HG03558 (cell line): ENCODE measurements around the gene NHS.

Experiments used
- ATAC-seq: cut with Tn5 transposase; IDR thresholded peaks from one replicate; pipeline ENCODE4 v1.9.1; 2021; ENCODE audit warnings: moderate number of reproducible peaks; ENCODE audit not compliant: unreplicated experiment; ENCODE audit errors: extremely low read depth

The NHS gene

DNA sequence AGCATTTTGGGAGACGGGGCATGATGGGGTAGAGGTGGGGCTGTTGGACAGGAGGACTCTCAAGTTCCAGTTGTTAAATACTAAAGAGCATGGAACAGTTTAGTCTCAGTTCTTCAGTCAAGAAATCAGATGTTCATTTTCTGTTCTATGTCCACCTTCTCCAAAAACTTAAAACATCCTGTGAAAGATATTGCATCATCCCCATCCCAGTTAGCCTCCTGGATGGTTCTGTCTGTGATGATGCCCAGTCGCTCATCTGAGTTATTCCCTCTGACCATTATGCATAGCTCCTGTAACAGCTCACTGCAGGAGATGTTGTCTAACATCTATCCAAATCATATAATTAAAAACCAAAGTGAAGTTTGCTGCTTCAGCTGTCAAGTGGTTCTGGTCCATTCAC lies 330.2 kb downstream of the NHS start:
- no peak for ATAC-seq

DNA sequence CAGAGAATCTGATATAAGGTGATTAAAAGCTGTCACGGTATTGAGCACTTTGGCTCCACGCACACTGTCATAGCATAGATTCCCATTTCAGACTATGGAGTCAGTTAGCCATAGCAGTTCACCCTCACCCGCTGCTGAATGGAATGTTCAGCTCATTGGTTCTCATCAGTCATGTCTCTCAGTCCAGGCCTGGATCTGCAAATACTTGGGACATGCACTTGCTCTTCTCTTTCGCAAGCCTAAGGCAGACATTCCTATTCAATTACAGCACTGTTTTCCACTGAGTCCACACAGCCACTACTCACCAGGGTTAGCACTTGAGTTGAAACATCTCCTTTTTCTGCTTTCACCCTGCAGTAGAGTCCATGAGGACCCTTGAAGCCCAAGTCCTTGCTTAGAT lies 331.7 kb downstream of the NHS start:
- ATAC-seq, result no peak

DNA sequence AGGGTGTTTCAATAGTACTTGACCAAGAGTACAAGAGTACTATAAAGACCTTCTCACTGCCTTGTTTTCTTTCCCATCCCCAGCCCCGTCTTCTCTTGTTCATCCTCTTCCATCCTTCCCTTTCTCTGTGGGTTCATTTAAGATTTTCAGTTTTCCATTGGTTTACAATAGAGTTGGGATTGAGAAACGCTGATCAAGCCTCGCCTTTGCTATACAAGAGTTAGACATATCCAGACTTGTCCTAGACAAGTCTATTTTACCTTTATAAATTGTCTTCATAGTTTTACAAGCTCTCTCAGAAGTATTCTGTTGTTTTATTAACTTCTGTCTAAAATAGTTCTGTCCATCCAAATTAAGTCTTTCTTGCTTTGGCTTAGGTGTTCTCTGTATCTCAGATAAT lies 332.7 kb downstream of the NHS start:
- ATAC-seq, result no peak

DNA sequence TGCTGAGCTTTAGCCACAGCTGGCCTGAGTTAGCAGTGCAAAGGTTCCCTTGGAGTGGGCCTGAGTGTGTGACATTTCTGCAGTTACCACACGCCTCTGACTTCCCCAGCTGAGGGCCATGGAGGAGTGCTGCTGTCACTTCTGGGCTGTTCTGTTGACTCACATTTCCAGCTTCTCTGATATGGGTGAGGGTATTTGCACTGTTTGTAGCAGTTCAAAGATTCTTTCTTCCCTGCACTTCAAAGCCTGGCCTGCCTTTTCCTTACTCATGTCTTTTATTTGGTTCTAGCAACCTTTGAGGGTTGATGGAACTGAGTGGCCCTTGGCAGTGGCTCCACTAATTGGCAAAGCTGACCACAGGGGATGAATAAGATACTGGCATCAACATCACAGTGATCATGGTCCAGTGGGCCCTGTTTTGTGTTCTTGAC lies 335.9 kb downstream of the NHS start:
- ATAC-seq, result no peak

DNA sequence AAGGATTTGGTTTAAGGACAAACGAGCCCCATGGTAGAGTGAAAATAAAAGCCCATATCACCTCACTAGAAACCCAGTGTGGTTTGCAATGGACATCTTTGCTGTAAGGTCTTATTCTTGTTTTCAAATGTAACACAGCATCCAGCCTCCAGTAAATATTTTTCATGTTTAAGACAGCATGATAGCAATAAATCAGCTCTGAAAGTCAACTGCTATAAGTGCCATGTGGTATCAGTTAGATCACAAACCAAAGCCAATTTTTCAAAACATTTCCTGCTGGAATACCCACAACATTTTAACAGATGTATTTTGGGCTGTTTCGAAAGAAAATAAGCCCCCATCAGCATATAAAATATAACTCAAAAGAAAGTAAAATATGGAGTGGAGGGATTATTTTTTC lies 338.3 kb downstream of the NHS start:
- ATAC-seq, result no peak

DNA sequence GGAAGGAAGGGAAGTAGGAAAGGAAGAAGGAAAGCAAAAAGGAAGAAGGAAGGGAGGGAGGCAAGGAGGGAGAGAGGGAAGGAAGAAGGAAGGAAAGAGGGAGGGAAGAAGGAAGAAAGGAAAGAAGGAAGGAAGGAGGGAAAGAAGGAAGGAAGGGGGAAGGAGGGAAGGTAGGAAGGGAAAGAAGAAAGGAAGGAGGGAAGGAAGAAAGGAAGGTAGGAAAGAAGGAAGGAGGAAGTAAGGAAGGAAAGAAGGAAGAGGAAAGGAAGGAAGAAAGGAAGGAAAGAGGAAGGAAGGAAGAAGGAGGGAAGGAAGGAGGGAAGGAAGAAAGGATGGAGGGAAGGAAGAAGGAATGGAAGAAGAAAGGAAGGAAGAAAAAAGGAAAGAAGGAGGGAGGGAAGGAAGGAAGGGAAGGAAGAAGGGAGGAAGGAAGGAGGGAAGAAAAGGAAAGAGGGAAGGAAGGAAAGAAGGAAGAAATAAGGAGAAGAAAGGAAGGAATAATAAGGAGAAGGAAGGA lies 343.7 kb downstream of the NHS start:
- ATAC-seq, result no peak

DNA sequence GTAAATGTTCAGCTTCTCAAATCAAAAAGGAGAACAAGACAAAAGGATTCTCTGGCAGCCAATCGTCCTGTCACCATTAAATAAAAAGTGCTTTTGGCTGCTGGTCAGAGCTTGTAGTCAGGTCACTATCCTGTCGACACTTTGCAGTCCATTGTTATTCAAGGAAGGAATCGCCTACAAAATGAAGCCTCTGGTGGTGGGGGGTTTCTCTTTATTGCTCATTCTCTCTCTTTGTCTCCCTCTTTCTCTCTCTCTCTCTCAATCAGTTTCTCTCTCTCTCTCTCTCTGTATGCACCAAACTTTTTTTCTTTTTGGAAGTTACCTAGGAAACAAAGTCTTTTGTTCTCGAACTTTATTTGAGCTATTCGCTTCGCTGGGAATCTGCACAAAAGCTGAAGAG lies 344.7 kb downstream of the NHS start:
- ATAC-seq, result no peak

DNA sequence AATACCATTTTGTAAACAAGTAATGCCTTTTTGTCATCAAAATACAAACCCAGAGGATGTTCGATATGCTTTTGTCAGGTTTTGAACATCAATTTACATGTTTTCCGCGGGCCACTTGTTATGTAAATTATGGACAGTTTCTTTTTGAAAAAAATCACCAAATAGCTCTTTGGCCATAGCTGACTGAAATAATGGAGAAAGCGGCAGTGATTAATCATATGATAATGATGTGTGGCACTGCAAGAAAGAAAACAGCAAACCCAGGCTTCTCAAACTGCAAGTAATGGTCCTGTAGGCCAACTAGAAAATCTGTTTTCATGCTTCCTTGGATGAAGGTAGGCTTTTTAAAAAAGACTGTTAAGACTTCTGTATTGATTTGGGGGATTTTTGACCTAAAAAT lies 346.7 kb downstream of the NHS start:
- ATAC-seq, result no peak

DNA sequence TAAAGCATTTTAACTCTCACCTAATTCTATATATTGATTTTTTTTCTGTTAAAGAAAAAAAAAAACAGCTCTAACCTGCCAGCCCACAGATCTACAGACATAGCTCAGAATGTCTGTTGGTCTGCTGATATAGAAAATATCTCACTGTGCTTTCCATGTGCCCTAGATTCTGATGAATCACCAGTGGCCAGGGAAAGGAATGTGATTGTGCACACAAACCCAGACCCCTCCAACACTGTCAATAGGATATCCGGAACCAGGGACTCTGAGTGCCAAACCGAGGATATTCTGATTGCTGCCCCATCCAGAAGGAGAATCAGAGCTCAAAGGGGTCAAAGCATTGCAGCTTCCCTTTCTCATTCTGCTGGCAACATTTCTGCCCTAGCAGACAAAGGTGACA lies 350.2 kb downstream of the NHS start:
- ATAC-seq, result no peak

DNA sequence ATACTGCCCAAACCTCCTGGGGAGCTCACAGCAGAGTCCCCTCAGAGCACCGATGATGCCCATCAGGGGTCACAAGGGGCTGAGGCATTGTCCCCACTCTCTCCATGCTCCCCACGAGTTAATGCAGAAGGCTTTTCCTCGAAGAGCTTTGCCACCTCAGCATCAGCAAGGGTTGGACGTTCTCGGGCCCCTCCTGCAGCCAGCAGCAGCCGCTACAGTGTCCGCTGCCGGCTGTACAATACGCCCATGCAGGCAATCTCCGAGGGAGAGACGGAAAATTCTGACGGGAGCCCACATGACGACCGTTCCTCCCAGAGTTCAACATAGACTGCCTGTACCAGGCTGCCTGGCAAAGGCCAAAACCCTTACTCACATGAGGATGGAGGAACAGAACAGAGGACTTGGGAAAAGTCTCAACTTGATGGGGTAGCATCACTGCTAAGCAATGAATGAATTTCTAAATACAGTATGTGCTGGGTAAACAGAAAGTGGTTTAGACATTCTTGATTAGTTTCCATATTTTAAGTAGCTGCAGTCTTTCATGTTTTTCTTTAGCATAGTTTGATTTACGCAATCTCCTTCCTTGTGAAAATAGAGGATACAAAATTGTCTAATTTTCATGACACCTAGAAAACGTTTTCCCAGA lies 357.3 kb downstream of the NHS start:
- ATAC-seq, result no peak

DNA sequence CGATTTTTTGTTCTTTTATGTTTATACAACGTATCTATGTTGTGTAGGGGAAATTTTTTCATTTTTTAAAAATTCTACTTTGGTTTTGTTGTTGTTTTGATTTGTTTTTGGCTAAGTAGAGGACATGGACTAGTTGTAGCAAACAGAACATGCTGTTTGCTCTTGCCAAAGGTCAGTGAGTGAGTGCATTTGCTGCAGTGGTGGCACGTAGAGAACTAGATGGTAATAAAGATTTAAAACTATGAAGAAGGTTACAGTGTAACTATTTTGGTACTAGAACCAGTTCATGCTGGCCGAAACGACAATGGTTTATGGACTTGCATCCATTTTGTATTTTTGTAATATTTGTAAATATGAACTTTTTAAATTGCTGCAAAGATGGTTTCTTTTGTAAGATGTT lies 360.4 kb downstream of the NHS start:
- ATAC-seq, result no peak

DNA sequence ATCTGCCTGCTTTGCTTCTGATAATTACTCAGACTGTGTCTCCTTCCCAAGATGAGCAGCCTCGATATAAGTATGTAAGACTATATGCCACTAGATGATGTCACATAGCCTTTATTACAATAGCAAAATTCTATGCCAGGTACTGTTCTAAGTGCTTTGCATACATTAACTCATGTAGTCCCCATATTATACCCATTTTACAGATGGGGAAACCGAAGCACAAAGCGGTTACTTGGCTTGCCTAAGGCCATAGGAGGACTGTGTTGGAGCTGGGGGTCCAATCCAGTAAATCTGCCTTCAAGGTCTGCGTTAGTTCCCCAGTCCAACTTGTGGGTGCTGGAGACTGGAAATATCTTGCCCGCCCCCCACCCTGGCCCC lies 361.5 kb downstream of the NHS start:
- no peak for ATAC-seq

DNA sequence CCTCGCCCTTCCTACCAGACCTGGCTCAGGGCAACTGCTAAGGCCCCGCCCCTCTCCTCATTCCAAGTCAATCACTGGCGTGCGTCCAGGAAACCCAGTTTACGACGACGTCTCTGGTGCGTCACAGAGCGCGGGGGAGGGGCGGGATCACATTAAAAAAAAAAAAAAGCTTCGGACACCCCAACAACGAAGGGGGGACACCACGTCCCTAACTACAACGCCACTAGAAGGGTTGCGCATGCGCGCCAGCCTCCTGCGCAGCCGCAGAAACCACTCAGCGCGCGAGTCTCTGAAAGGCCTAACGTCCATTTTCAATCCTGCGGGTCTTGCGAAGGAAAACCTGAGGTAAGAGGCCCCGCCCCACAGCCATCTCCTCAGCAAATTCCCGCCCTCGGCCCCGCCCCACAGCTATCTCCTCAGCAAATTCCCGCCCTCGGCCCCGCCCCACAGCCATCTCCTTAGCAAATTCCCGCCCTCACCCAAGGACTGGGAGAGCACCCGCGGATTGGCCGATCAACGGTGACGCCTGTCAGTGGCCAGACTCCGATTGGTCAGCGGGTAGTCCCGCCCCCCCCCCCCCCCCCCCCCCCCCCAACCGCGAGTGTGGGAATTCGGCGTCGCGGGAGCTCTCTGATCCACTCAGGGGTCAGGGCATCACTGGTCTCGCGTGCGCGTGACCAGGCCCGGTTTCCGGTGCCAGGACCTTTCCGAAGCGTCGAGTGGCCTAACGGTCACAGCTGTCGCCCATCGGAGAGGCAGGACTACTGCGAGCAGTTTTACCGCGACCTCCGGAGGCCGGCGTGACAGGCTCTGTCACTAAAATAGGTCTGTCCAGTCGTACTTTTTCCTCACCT lies 362.1 kb downstream of the NHS start, which contains the start of gene SCML1:
Gene SCML1, plus strand, starts transcription at position 638 of the 854 bp plus-strand sequence. CDS start 6,694 bp downstream, outside the sequence.
- ATAC-seq, result peak; percentile 48

DNA sequence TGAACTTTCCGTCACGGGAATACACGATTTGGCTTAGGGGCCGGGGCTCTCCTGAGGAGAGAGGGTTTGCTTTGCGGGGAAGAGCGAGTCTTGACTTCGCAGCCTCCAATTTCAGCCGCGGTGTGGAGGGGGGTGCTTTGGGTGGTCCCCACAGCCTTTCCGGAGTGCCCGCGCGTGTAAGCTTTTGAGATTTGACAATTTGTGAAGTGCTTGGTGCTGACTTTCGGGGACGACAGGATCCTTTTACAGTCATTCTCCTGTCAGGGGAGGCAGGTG lies 362.6 kb downstream of the NHS start:
- ATAC-seq, result no peak

DNA sequence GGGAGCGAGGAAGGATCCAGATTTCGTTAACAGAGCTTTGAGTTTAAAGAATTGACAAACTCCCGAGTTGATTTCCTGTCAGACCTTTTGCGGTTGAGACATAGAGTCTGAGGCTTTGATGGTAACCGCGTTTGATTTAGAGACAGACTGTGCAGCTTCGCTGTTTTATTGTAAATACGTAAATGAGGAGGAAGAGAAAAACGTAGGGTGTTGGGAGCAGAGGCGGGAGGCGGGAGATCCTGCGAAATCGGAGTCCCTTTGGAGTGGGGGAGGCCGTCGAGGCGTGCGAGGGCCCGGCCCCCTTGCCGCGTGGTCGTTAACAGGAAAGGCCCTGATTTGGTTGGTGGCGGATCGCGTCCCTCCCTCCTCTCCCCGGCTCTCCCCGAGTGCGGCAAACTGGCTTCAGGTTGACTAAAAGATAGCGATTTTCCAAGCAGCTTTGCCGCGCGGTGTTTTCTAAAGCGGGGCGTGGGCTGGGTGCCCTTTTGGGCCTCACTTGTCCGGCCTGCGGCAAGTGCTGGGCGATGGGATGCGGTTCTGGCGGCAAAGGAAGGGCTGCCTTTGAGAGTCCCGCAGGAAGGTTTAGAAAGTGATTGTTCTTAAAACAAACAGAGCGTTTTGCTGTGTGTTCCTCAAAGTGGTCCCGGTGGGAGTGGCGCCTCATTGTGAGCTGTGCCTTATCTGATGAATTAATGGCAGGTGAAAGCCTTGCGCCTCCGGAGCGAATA lies 363.1 kb downstream of the NHS start:
- no peak for ATAC-seq

DNA sequence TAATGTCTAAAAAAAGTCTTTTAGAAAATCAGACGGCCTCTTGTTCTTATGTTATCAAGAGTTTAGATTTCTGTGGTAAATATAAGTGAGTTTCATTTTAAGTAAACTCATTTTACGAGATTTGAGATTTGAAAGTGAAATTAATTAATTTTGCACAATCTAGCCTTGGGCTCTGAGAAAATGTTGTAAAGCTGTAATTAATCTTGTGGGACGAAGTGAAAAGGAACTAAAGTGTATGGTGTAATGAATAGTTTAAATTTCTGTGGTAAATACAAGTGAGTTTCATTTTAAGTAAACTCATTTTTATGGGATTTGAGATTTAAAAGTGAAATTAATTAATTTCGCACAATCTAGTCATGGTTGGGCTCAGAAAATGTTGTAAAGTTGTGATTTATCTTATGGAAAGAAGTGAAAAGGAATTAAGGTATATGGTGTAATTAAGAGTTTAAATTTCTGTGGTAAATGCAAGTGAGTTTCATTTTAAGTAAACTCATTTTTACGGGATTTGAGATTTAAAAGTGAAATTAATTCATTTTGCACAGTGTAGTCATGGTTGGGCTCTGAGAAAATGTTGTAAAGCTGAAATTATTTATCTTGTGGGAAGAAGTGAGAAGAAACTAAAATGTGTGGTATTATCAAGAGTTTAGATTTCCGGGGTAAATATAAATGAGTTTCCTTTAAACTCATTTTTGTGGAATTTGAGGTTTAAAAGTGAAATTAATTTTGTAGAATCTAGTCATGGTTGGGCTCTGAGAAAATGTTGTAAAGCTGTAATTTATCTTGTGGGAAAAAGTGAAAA lies 363.9 kb downstream of the NHS start:
- ATAC-seq, result no peak

DNA sequence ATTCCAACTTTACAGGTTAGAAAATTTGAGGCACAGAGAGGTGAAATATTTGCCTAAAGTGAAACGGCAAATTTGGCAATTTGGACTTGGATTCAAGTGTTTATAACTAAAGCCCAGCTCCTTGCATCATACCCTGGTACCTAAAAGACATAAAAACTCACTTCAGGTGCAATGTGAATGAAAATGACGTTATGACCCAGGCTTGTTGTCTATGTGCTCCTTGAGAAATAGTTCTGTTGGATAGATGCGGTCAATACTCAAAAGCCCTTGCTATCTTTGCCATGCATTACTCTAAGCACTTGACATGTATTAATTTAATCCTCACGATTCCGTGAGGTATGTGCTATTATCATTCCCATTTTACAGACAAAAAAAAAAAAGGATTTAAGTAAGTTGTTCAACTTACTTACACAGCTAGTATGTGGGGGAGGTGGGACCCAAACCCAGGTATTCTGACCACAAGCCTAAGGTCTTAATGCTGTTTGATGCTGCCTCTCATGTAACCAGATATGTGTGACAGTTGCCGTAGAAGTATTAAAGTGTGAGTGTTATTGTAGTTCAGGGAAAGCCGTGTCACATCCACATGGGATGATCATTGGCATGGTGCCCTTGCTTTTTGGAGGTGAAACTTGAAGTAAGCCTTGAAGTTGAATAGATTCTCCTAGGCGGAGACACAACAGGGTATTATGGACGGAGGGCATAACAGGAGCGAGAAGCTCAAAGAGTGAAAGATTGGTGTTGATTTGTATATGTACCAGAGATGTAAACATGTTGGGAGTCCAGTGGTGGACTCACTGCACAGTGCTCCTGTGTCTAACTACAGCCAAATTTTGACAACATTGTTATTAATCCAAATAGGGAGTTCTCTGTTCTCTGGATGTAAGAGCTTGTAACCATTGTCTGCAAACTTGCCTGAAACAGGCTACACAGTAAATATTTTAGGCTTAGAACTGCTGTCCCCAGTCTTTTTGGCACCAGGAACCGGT lies 365.4 kb downstream of the NHS start:
- no peak for ATAC-seq

DNA sequence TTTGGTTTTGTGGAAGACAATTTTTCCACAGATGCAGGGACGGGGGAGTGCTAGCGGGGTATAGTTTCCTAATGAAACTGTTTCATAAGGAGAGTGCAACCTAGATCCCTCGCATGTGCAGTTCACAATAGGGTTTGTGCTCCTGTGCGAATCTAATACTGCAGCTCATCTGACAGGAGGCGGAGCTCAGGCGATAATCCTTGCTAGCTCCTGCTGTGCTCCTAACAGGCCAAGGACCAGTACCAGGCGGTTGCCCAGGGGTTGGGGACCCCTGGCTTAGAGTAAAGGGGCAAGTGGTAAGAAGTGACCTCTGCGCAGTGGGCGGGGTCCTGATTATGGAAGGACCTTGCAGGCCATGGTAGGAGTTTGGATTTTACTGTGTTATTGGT lies 366.1 kb downstream of the NHS start:
- ATAC-seq, result no peak

DNA sequence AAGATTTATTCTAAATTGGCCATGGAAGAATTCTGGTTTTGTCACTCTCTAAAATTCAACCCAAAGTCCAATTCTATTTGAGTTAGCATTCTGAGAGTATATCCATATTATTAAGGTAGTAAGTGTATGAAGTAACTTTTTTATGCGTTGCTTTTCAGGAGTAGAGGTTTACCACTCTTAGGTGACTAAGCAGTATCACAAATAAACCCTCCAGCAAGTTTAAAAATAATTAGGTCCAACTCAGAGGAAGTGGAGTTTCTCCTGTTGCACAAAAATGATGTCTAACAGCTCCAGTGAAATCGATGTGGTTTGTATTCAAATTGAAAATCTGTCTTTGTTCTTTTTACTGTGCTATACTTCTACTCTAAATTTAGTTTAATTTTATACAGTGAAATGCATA lies 368.9 kb downstream of the NHS start:
- ATAC-seq, result no peak
